Thyroid gland (tissue), 4 donors: ENCODE results near the gene GPRC5D. TPM values are rescaled to one million over a fixed set of nuclear protein-coding genes. Genes with fewer than 3 reads are reported as not detected.

ENCODE experiments used
- DNase-seq, 2 donors: peaks; one replicate each; pipeline ENCODE4 v3.0.0-alpha.2; 2019
- H3K27ac ChIP-seq, 3 donors: fragments of 200-600 bp; sonication (generic); 1 replicate in 2 of 3; 2 replicates in 1 of 3; pipeline ENCODE4 v1.5.1; 2016 to 2019; ENCODE audit warnings: mild to moderate bottlenecking in 1 of 3, moderate library complexity in 1 of 3
- H3K27me3 ChIP-seq: fragments of 200-600 bp; sonication (generic); one replicate; pipeline ENCODE4 v1.5.1; 2019
- H3K36me3 ChIP-seq, 2 donors: fragments of 200-600 bp; sonication (generic); one replicate each; pipeline ENCODE4 v1.5.1; 2016 to 2019
- H3K4me1 ChIP-seq, 2 donors: fragments of 200-600 bp; sonication (generic); one replicate each; pipeline ENCODE4 v1.5.1; 2017 to 2019
- H3K4me3 ChIP-seq, 3 donors: fragments of 200-600 bp; sonication (generic); replicated peaks in 1 of 3; 1 replicate in 2 of 3; 2 replicates in 1 of 3; pipeline ENCODE4 v1.5.1; 2016; ENCODE audit warnings: mild to moderate bottlenecking in 1 of 3
- H3K9me3 ChIP-seq: fragments of 200-600 bp; sonication (generic); one replicate; pipeline ENCODE4 v1.5.1; 2017
- POLR2A ChIP-seq, 2 donors: fragments of 450-650 bp; IDR thresholded peaks; one replicate each; pipeline ENCODE4 v1.6.1; 2017; ENCODE audit warnings: antibody characterized with exemption in 2 of 2, mild to moderate bottlenecking in 2 of 2, moderate library complexity in 1 of 2
- WGBS, 2 donors: methylation state at CpG; one replicate each; pipeline ENCODE4 v1.1.5; 2017; 5-methylcytosine and 5-hydroxymethylcytosine counted together
- intact Hi-C: fragments of 100-400 bp; cut with DNase I; formaldehyde crosslinking; loops from one replicate; pipeline ENCODE4 v1.15.1; 2023
- total RNA-seq, 4 donors: library from RNA; depleted of rRNA; stranded (reverse); fragments of >200 nt; gene quantifications; one replicate each; pipeline ENCODE4 v1.2.3, GENCODE V29; 2016
- TF ChIP-seq, protein P1 (sequence below), 6 experiments: fragments of 200-600 bp in 3 of 6; fragments of 450-650 bp in 3 of 6; sonication (generic) in 3 of 6; IDR thresholded peaks; one replicate each; pipeline ENCODE4 v1.5.1; 2016 to 2019; ENCODE audit warnings: antibody characterized with exemption in 6 of 6, mild to moderate bottlenecking in 2 of 6, inconsistent platforms in 1 of 6, moderate library complexity in 1 of 6

The GPRC5D gene
- total RNA-seq, 4 donors from 2014 or later, result not detected

DNA sequence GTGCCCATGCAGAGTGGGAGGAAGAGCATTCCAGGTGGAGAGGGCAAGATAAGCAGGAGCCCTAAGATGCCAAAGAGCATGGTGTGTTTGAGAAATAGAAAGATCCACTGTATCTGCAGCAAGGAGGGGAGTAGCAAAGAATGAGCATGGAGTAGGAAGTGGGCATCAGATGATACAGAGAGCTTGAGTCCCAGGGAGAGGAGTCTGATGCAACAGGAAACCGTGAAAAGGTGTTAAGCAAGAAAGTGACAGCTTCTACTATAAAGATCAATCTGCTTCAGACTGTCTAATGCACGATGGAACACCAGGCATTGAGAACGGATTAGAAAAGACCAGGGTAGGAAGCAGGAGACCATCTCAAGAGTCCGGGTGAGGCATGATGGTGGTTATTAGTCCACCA lies 12.3 kb upstream of the GPRC5D start:
- TF ChIP-seq POLR2A (IDR thresholded peaks at IDR 0.05), result no peak
- TF ChIP-seq, protein P1, sequence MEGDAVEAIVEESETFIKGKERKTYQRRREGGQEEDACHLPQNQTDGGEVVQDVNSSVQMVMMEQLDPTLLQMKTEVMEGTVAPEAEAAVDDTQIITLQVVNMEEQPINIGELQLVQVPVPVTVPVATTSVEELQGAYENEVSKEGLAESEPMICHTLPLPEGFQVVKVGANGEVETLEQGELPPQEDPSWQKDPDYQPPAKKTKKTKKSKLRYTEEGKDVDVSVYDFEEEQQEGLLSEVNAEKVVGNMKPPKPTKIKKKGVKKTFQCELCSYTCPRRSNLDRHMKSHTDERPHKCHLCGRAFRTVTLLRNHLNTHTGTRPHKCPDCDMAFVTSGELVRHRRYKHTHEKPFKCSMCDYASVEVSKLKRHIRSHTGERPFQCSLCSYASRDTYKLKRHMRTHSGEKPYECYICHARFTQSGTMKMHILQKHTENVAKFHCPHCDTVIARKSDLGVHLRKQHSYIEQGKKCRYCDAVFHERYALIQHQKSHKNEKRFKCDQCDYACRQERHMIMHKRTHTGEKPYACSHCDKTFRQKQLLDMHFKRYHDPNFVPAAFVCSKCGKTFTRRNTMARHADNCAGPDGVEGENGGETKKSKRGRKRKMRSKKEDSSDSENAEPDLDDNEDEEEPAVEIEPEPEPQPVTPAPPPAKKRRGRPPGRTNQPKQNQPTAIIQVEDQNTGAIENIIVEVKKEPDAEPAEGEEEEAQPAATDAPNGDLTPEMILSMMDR (IDR thresholded peaks at IDR 0.05), result no peak
- 94% methylated on average over 4 of the region's 4 CpGs for WGBS, 2 donors
- no peak overlapping the region for H3K4me3 ChIP-seq

DNA sequence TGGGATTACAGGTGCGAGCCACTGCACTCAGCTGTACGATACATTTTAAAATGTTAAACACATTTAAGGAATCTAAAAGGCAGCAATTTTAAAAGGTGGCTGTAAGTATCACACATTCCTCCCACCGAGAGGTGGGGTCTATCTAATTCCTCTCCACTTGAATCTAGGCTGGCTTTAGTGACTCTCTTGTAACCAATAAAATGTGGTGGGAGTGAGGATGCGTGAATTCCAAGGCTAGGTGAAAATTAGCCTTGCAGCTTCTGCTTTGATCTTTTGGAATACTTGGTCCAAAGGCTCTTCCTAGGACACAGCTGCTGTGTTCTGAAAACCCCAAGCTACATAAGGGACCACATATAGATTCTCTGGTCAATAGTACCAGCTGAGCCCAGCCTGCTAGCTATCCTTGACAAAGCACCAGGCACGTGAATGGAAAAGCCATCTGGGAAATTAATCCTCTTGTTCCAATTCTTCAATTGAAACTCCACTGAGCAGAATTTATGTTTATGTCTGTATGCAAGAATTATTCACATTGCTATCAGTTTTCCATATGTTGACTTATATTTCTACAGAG lies 8.8 kb upstream of the GPRC5D start:
- no peaks in the 10 kb centered on the region for H3K36me3 ChIP-seq
- no peak overlapping the region for H3K4me3 ChIP-seq
- 83 to 93% methylated on average over 5 of the region's 5 CpGs for WGBS, 2 donors
- no peaks in the 10 kb centered on the region for H3K27me3 ChIP-seq
- H3K4me1 ChIP-seq, result no peaks in the 10 kb centered on the region
- H3K27ac ChIP-seq, result no peak overlapping the region
- DNase-seq, result no peak
- intact Hi-C loops, result no loop called here
- no peaks in the 10 kb centered on the region for H3K9me3 ChIP-seq
- no peak for TF ChIP-seq POLR2A (IDR thresholded peaks at IDR 0.05)
- TF ChIP-seq, protein P1 (IDR thresholded peaks at IDR 0.05), result no peak

More for the DNA sequence above, 12.3 kb upstream of the GPRC5D start:
- no peaks in the 10 kb centered on the region for H3K4me1 ChIP-seq
- no peak for DNase-seq
- no peaks in the 10 kb centered on the region for H3K9me3 ChIP-seq
- H3K27me3 ChIP-seq, result no peaks in the 10 kb centered on the region
- no peak overlapping the region for H3K27ac ChIP-seq
- no peaks in the 10 kb centered on the region for H3K36me3 ChIP-seq
- intact Hi-C loops, result no loop called here

DNA sequence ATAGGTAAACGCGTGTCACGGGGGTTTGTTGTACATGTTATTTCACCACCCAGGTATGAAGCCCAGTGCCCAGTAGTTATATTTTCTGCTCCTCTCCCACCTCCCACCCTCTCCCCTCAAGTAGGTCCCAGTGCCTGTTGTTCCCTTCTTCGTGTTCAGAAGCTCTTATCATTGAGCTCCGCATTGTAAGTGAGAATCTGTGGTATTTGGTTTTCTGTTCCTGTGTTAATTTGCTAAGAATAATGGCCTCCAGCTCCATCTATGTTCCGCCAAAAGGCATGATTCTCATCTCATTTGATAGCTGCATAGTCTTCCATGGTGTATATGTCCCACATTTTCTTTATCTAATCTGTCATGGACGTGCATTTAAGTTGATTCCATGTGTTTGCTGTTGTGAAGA lies 6.9 kb upstream of the GPRC5D start:
- no peaks in the 10 kb centered on the region for H3K36me3 ChIP-seq
- intact Hi-C loops, result no loop called here
- WGBS, 2 donors, result 72 to 75% methylated on average over 7 of the region's 7 CpGs
- peaks cover 0 to 10% of the 10 kb centered on the region in 2 donors for H3K4me1 ChIP-seq
- no peaks in the 10 kb centered on the region for H3K27me3 ChIP-seq
- H3K4me3 ChIP-seq, result no peak overlapping the region
- no peaks in the 10 kb centered on the region for H3K9me3 ChIP-seq
- no peak for TF ChIP-seq POLR2A (IDR thresholded peaks at IDR 0.05)
- TF ChIP-seq, protein P1 (IDR thresholded peaks at IDR 0.05), result no peak
- no peak for DNase-seq
- H3K27ac ChIP-seq, result no peak overlapping the region

DNA sequence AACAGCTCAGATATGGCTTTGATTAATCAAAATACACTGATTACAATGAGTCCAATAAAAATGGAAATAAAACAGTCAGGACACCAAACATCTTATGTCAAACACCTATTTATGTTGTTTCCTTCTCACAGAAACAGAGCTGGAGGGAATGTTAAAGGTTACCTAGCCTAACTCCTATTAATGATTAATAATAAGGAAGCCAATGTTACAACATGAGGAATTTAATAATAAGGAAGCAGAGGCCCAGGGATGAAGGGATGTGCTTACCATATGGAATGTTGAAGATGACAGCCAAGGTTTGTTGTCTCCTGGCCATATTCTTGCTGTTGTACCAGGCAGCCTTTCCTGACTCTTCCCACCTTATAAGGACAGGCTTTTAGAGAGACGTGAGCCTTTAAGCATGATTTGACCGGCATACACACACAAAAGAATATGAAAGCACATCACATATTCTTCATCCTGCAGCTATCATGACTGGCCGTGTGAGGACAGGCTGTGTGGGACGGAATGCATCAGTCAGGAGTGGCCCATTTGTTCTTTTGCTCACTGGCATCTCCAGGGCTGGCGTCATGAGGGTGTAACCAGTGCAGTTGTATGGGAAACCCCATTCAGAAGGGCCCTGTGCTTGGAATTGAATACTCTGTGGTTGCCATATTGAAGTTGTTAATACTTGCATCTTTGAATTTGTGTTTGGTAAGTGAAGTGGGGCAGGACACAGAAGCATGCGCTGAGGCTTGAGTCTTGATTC lies 3.1 kb upstream of the GPRC5D start:
- H3K36me3 ChIP-seq, result no peaks in the 10 kb centered on the region
- H3K4me3 ChIP-seq, result no peak overlapping the region
- TF ChIP-seq POLR2A (IDR thresholded peaks at IDR 0.05), result no peak
- TF ChIP-seq, protein P1 (IDR thresholded peaks at IDR 0.05), result no peak
- intact Hi-C loops, result no loop called here
- WGBS, 2 donors, result 93 to 95% methylated on average over 6 of the region's 6 CpGs
- H3K9me3 ChIP-seq, result no peaks in the 10 kb centered on the region
- no peak for DNase-seq
- H3K27ac ChIP-seq, result no peak overlapping the region
- peaks cover 0 to 10% of the 10 kb centered on the region in 2 donors for H3K4me1 ChIP-seq
- no peaks in the 10 kb centered on the region for H3K27me3 ChIP-seq

DNA sequence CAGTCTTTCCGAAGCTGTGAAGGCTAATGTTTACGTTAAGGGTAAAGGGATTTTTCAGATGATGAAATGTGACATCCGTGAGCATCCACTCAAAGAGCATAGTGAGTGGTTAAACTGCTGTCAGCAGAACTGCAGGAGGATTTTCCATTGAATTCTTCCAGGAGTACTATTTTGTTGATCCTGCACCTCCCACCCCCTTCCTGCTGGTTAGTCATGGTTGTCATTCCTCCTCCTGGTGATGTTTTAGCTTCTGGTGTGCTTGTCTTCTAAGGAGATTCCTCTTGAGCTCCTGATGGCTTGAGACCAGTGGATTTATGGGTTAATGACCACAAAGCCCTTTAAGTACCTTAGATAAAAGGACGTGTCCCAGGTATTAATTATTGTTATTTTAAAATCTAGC lies 2.4 kb upstream of the GPRC5D start:
- Histone ChIP-seq H3K4me3 (no peak overlapping the region), H3K4me1 (peaks cover 0 to 10% of the 10 kb centered on the region in 2 donors), H3K36me3 (no peaks in the 10 kb centered on the region), H3K27ac (no peak overlapping the region), H3K9me3 (no peaks in the 10 kb centered on the region), H3K27me3 (no peaks in the 10 kb centered on the region)
- 35% methylated on average over 4 of the region's 4 CpGs for WGBS, 2 donors
- intact Hi-C loops, result no loop called here
- DNase-seq, result peak; percentile 10 to 38
- TF ChIP-seq POLR2A (IDR thresholded peaks at IDR 0.05), result no peak
- TF ChIP-seq, protein P1 (IDR thresholded peaks at IDR 0.05), result no peak
